K562 (cell line): ENCODE data around the gene ADAMTS14. TPM values are rescaled to one million over a fixed set of nuclear protein-coding genes. Genes with fewer than 3 reads are reported as not detected.

Source experiments
- ARID1B ChIP-seq: fragments of 450-650 bp; IDR thresholded peaks from 2 replicates; pipeline ENCODE4 v1.6.1; 2016; ENCODE audit warnings: antibody characterized with exemption, mild to moderate bottlenecking, inconsistent platforms
- CREM ChIP-seq: IDR thresholded peaks from 2 replicates; pipeline ENCODE4 v1.6.1; 2014; ENCODE audit warnings: antibody characterized with exemption, low read depth
- DACH1 ChIP-seq: fragments of 450-650 bp; IDR thresholded peaks from 2 replicates; pipeline ENCODE4 v1.6.1; 2018; ENCODE audit not compliant: partially characterized antibody
- E2F1 ChIP-seq: sonication (generic); formaldehyde crosslinking; IDR thresholded peaks from 2 replicates; pipeline ENCODE4 v1.8.1; 2023; ENCODE audit warnings: mild to moderate bottlenecking, missing genetic modification reagents, moderate library complexity
- EP300 ChIP-seq: IDR thresholded peaks from 2 replicates; pipeline ENCODE4 v1.6.1; 2012; ENCODE audit warnings: low read length, improper control_type of control experiment
- FOXK1 ChIP-seq: sonication (generic); formaldehyde crosslinking; IDR thresholded peaks from 2 replicates; pipeline ENCODE4 v1.8.0; 2022; ENCODE audit warnings: missing genetic modification reagents, mild to moderate bottlenecking, borderline replicate concordance
- GABPB1 ChIP-seq: sonication (generic); formaldehyde crosslinking; IDR thresholded peaks from 2 replicates; pipeline ENCODE4 v1.8.0; 2022; ENCODE audit warnings: mild to moderate bottlenecking, missing genetic modification reagents
- HBP1 ChIP-seq: fragments of 450-650 bp; formaldehyde crosslinking; IDR thresholded peaks from 2 replicates; pipeline ENCODE4 v1.4.0; 2022; ENCODE audit warnings: missing genetic modification characterization
- HDAC2 ChIP-seq: fragments of 450-650 bp; IDR thresholded peaks from 2 replicates; pipeline ENCODE4 v1.6.1; 2016; ENCODE audit warnings: mild to moderate bottlenecking
- HDAC6 ChIP-seq: IDR thresholded peaks from 2 replicates; pipeline ENCODE4 v1.6.1; 2012; ENCODE audit warnings: low read depth, mild to moderate bottlenecking, control low read depth, inconsistent platforms, low read length, moderate library complexity
- JUND ChIP-seq, 2 experiments: IDR thresholded peaks; 2 replicates in 1 of 2; 3 replicates in 1 of 2; pipeline ENCODE4 v1.6.1; 2011; ENCODE audit warnings: borderline replicate concordance in 2 of 2, low read depth in 2 of 2, low read length in 2 of 2, improper control_type of control experiment in 1 of 2, missing biosample characterization in 1 of 2, missing genetic modification characterization in 1 of 2, missing genetic modification reagents in 1 of 2
- KDM1A ChIP-seq, 2 experiments: fragments of 450-650 bp; IDR thresholded peaks; 2 replicates each; pipeline ENCODE4 v1.6.1; 2016; ENCODE audit warnings: mild to moderate bottlenecking in 2 of 2
- KLF16 ChIP-seq: IDR thresholded peaks from 2 replicates; pipeline ENCODE4 v1.6.1; 2016; ENCODE audit warnings: antibody characterized with exemption
- POLR2AphosphoS5 ChIP-seq: IDR thresholded peaks from 2 replicates; pipeline ENCODE4 v1.6.1; 2011; ENCODE audit warnings: mild to moderate bottlenecking, low read depth, low read length, moderate library complexity; ENCODE audit not compliant: control insufficient read depth, insufficient read depth
- SIX5 ChIP-seq, 2 experiments: IDR thresholded peaks; 2 replicates each; pipeline ENCODE4 v1.6.1; 2011; ENCODE audit warnings: low read length in 2 of 2, borderline replicate concordance in 1 of 2, low read depth in 1 of 2, mild to moderate bottlenecking in 1 of 2, moderate library complexity in 1 of 2; ENCODE audit not compliant: insufficient read depth in 1 of 2
- SMARCA4 ChIP-seq: fragments of 450-650 bp; IDR thresholded peaks from 2 replicates; pipeline ENCODE4 v1.6.1; 2016
- SREBF1 ChIP-seq: fragments of 150-350 bp; IDR thresholded peaks from 2 replicates; pipeline ENCODE4 v1.6.1; 2014; ENCODE audit warnings: antibody characterized with exemption, low read depth, low read length, borderline replicate concordance
- TAL1 ChIP-seq: fragments of 450-650 bp; IDR thresholded peaks from 2 replicates; pipeline ENCODE4 v1.6.1; 2016; ENCODE audit warnings: mild to moderate bottlenecking
- ZBTB9 ChIP-seq: fragments of 450-650 bp; formaldehyde crosslinking; IDR thresholded peaks from 2 replicates; pipeline ENCODE4 v1.4.0; 2020; ENCODE audit warnings: mild to moderate bottlenecking, moderate library complexity
- ZNF121 ChIP-seq: sonication (generic); formaldehyde crosslinking; conservative IDR thresholded peaks from 2 replicates; pipeline ENCODE4 v1.8.0; 2022; ENCODE audit warnings: missing genetic modification reagents
- ZNF212 ChIP-seq: fragments of 450-650 bp; formaldehyde crosslinking; IDR thresholded peaks from 2 replicates; pipeline ENCODE4 v1.4.0; 2020; ENCODE audit warnings: mild to moderate bottlenecking
- polyA plus RNA-seq, 8 experiments: library from polyadenylated mRNA; depleted of rRNA in 4 of 8; stranded (reverse) in 5 of 8; unstranded in 3 of 8; fragments of >200 nt; fragmentation: Nextera tagmentation in 2 of 8; fragmentation: Illumina TruSeq in 1 of 8; extraction: Ambion mirVana in 2 of 8; extraction: Trizol in 1 of 8; gene quantifications; 2 replicates each; pipeline versions ENCODE4 v1.2.1 to v1.2.3, GENCODE V29; 2011 to 2014; ENCODE audit warnings: inconsistent platforms in 1 of 8, missing spikeins in 1 of 8
- total RNA-seq, 7 experiments: library from RNA; depleted of rRNA in 6 of 7; stranded (reverse); fragments of >200 nt in 6 of 7; fragmentation: Illumina TruSeq in 2 of 7; extraction: Trizol in 2 of 7; gene quantifications; 2 replicates each; pipeline versions ENCODE4 v1.2.1 to v1.2.3, GENCODE V29; 2011 to 2021; ENCODE audit warnings: low replicate concordance in 1 of 7
- TF ChIP-seq, protein P1 (sequence below): sonication (generic); formaldehyde crosslinking; IDR thresholded peaks from 2 replicates; pipeline ENCODE4 v1.8.1; 2023; ENCODE audit warnings: mild to moderate bottlenecking, missing genetic modification reagents

Gene ADAMTS14
- total and polyA plus RNA-seq, 9 of the 15 experiments (the other 6 are each of a cell fraction or from before 2014, with no cell fraction given) = 0.04 to 37.4 (median 15.9) TPM

DNA sequence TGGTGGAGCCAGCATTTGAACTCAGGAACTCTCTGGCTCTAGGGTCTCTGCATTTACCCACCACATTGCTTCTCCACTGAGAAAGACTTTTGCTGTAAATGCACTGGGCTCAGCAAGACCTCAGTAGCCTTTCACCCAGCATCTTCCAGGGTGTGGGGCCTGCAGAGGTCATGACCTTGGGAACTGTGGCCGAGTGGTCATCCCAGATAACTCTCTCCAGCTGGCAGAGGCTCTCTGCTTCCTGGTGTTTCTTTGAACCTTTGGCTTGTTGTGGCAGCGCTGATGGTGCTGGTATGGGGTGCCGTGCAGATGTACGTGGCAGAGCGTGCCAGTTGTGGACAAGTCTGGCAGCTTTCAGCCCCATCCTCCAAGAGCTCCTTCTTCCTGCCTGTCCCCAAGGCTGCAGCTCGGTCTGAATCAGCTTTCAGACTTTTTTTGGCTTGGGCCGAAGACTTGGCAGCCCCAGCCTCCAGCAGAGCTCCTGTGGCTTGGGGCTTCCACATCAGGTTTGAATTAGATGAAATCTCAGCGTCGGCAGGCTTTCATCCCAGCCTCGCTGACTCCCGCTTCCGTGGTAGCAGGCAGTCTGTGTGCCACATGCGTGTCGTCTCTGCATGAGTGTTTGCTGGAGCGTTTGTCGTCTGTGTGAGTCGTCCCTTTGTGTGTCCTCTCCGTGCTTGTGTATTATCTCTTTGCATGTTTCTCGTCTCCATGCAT, 21.5 kb downstream of the ADAMTS14 start (continued):
- TF ChIP-seq E2F1 (CRISPR knock-in tag) (no peak), KLF16 (peak; percentile 45; the same call in 1 of the 2 replicates), SREBF1 (no peak; the same call in 1 of the 2 replicates), CREM (0 out of 2 replicates have a peak, but pooled peaks have one; percentile 3), HDAC6 (no peak), ARID1B (peak; percentile 86), ZNF212 (CRISPR knock-in tag) (no peak), SIX5 (IDR thresholded peaks at IDR 0.05; ENCODE audit: borderline replicate concordance in 1 of 2, insufficient read depth in 1 of 2, low read depth in 1 of 2, low read length in 2 of 2) (no peak), SMARCA4 (peak; percentile 70), TAL1 (peak; percentile 72), HDAC2 (0 out of 2 replicates have a peak, but pooled peaks have one; percentile 36), GABPB1 (CRISPR knock-in tag) (no peak), FOXK1 (CRISPR knock-in tag) (peak; percentile 49; the same call in 1 of the 2 replicates), EP300 (peak; percentile 66; the same call in 1 of the 2 replicates), POLR2AphosphoS5 (peak; percentile 50; the same call in 1 of the 2 replicates), HBP1 (CRISPR knock-in tag) (no peak), ZBTB9 (CRISPR knock-in tag) (no peak), KDM1A (IDR thresholded peaks at IDR 0.05) (peak; percentile 48 to 54; a peak in 2 of 4 replicates), ZNF121 (CRISPR knock-in tag) (no peak), DACH1 (no peak), JUND (IDR thresholded peaks at IDR 0.05; ENCODE audit: borderline replicate concordance, low read depth, low read length) (0 out of 2 replicates have a peak, but pooled peaks have one; percentile 26), JUND (tag; IDR thresholded peaks at IDR 0.05; ENCODE audit: borderline replicate concordance, low read depth, low read length) (no peak; the same call in 2 of the 3 replicates)
- TF ChIP-seq, protein P1, sequence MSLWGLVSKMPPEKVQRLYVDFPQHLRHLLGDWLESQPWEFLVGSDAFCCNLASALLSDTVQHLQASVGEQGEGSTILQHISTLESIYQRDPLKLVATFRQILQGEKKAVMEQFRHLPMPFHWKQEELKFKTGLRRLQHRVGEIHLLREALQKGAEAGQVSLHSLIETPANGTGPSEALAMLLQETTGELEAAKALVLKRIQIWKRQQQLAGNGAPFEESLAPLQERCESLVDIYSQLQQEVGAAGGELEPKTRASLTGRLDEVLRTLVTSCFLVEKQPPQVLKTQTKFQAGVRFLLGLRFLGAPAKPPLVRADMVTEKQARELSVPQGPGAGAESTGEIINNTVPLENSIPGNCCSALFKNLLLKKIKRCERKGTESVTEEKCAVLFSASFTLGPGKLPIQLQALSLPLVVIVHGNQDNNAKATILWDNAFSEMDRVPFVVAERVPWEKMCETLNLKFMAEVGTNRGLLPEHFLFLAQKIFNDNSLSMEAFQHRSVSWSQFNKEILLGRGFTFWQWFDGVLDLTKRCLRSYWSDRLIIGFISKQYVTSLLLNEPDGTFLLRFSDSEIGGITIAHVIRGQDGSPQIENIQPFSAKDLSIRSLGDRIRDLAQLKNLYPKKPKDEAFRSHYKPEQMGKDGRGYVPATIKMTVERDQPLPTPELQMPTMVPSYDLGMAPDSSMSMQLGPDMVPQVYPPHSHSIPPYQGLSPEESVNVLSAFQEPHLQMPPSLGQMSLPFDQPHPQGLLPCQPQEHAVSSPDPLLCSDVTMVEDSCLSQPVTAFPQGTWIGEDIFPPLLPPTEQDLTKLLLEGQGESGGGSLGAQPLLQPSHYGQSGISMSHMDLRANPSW (CRISPR knock-in tag) = 0 out of 2 replicates have a peak, but pooled peaks have one; percentile 28
